ENCODE measurements around the gene PSORS1C2.

The PSORS1C2 gene

GRCh38 chr6:31179896-31180295, 41.0 kb upstream of the PSORS1C2 start:
- Histone ChIP-seq H3K27ac (peak overlapping the region in 1 of 2 donors; percentile 72), H3K36me3 (peaks cover 0 to 9% (median 0%) of the 10 kb centered on the region in 3 donors)
- intact Hi-C loops (cut with DNase I; ENCODE audit: low total_unique reads) = no loop called here

GRCh38 chr6:31179042-31179386, 40.1 kb upstream of the PSORS1C2 start:
- Histone ChIP-seq H3K4me1 (peaks cover 0 to 11% (median 0%) of the 10 kb centered on the region in 4 donors), H3K27ac (no peak overlapping the region), H3K36me3 (peaks cover 0 to 9% (median 0%) of the 10 kb centered on the region in 3 donors), H3K4me3 (no peak overlapping the region), H3K9me3 (no peaks in the 10 kb centered on the region), H3K27me3 (no peaks in the 10 kb centered on the region)
- no peak for TF ChIP-seq CTCF (IDR thresholded peaks at IDR 0.05)
- intact Hi-C loops (cut with DNase I; ENCODE audit: low total_unique reads) = no loop called here
- no peak for DNase-seq

More at GRCh38 chr6:31179896-31180295, 41.0 kb upstream of the PSORS1C2 start:
- H3K9me3 ChIP-seq = no peaks in the 10 kb centered on the region
- peaks cover 0 to 11% (median 0%) of the 10 kb centered on the region in 4 donors for H3K4me1 ChIP-seq
- peak overlapping the region in 1 of 2 donors; percentile 54 for H3K4me3 ChIP-seq
- H3K27me3 ChIP-seq = no peaks in the 10 kb centered on the region
- no peak for TF ChIP-seq CTCF (IDR thresholded peaks at IDR 0.05)
- no peak for DNase-seq

GRCh38 chr6:31178143-31179041, 39.5 kb upstream of the PSORS1C2 start:
- no peak overlapping the region for H3K4me3 ChIP-seq
- H3K27me3 ChIP-seq = no peaks in the 10 kb centered on the region
- no peak for TF ChIP-seq CTCF (IDR thresholded peaks at IDR 0.05)
- no peaks in the 10 kb centered on the region for H3K9me3 ChIP-seq
- intact Hi-C loops (cut with DNase I; ENCODE audit: low total_unique reads) = no loop called here
- no peak overlapping the region for H3K27ac ChIP-seq
- H3K36me3 ChIP-seq = peaks cover 0 to 9% (median 0%) of the 10 kb centered on the region in 3 donors
- DNase-seq = no peak
- H3K4me1 ChIP-seq = peaks cover 0 to 11% (median 0%) of the 10 kb centered on the region in 4 donors

- DNase-seq = no peak
- H3K36me3 ChIP-seq = peaks cover 0 to 9% (median 0%) of the 10 kb centered on the region in 3 donors
- TF ChIP-seq CTCF (IDR thresholded peaks at IDR 0.05) = no peak
- H3K27ac ChIP-seq = no peak overlapping the region
- H3K4me3 ChIP-seq = no peak overlapping the region
- H3K9me3 ChIP-seq = no peaks in the 10 kb centered on the region
- peaks cover 0 to 9% (median 0%) of the 10 kb centered on the region in 4 donors for H3K4me1 ChIP-seq
- intact Hi-C loops (cut with DNase I; ENCODE audit: low total_unique reads) = no loop called here
- no peaks in the 10 kb centered on the region for H3K27me3 ChIP-seq
Observed at GRCh38 chr6:31175971-31176370, 37.1 kb upstream of the PSORS1C2 start.

GRCh38 chr6:31174378-31174777, 35.5 kb upstream of the PSORS1C2 start:
- H3K27ac ChIP-seq = no peak overlapping the region
- TF ChIP-seq CTCF (IDR thresholded peaks at IDR 0.05) = no peak
- H3K36me3 ChIP-seq = peaks cover 0 to 9% (median 0%) of the 10 kb centered on the region in 3 donors
- H3K4me1 ChIP-seq = no peaks in the 10 kb centered on the region
- no peaks in the 10 kb centered on the region for H3K9me3 ChIP-seq
- DNase-seq = no peak
- no peak overlapping the region for H3K4me3 ChIP-seq
- no peaks in the 10 kb centered on the region for H3K27me3 ChIP-seq
- intact Hi-C loops (cut with DNase I; ENCODE audit: low total_unique reads) = no loop called here

Measured in tibial artery (tissue), 4 donors.